GM08714 (cell line): ENCODE data around the gene LRRC31.
A peak's percentile ranks its signal among the peaks of the same experiment; 100 is the strongest.

Source experiments
- H3K4me3 ChIP-seq: fragments of 200-500 bp; sonication (Bioruptor generic); 2 replicates; pipeline ENCODE4 v1.5.1; 2014; ENCODE audit warnings: mild to moderate bottlenecking, low read length, inconsistent platforms
- ZNF274 ChIP-seq: IDR thresholded peaks from 2 replicates; pipeline ENCODE4 v1.6.1; 2012; ENCODE audit warnings: mild to moderate bottlenecking, low read depth, low read length

The LRRC31 gene

DNA sequence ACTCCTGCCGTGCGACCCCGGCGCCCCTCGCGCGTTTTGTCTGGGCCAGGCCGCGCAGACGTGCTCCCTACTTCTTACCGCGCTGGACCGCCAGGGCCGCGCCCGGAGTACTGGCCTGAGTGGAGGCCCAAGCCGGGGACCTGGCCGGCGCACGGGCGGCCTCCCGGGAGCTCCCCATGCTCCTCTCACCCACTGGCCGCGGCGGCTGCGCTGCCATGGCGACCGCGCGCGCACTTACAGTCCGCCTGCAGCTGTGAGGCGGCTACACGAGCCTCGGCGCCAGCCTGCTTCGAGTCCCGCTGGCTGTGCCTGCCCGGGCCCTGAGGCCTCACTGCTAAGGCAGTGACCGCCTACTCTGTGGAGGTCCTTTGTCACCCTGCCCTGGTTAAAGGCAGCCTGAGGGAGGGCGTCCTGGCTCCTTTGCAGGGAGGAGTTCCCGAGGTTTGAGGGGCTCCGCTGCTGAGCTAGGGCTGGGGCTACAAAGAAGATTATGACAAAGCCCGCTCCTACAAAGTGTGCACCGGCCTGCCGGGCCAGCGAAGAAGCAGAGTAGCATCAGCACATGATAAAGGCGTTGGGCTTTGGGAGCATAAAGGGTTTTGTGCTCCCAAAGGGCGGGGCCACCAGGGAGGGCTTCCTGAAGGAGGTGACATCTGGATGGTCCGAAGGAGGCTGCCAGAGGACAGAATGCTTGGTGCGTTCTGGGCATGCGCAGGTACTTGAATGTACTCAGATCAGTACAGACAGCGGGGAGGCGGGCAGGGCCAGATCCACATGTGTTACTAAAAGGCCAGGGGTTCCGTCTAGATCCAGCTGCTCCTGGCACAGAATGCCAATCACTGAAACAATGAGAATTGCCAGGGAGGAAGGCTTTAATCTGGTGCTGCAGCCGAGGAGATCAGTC is 57.2 kb downstream of the LRRC31 start, which contains the start of the genes LRRC34 and LRRIQ4:
LRRC34 (minus strand) TSS at position 573 of the 904 bp plus-strand sequence; CDS start at position 217, 356 bp downstream.
LRRIQ4 (plus strand) TSS at position 539 of the 904 bp plus-strand sequence. CDS start 9,052 bp downstream, outside the sequence.
- TF ChIP-seq ZNF274, result no peak
- H3K4me3 ChIP-seq, result peak within 1 kb of the TSS; percentile 52; the same call in 1 of the 2 replicates

DNA sequence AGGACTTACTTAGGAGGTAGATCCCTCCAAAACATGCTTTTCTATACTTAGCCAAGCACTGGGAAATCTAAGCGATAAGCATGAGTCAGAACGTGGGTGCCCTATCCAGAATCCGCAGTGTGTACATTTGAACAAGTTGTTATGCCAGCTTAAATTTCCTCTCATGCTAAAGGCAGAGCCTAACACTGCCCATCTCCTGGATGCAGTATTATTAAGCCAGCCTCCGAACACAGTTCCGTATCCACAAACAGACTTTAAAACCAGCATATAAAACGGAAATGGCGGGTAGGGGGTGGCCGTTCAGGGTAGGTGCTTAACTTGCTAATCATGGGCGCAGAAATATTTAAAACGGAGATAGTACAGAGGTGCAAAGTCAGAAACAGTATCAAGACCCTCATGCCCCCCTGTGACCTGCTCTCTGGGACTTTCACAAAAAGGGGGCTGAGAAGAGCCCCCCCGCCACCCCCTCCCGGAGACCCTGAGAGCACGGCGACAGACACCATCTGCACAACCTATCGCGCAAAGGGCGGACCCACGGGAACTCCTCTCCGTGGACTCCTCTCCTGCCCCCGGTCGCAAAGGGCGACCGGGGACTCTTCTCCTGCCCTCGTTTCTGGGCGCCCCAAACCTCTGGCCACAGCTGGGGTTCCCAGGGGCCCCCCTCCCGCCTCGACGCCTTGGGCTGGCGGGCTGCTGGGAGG is 58.0 kb downstream of the LRRC31 start:
- peak overlapping the region; percentile 52; the same call in 1 of the 2 replicates for H3K4me3 ChIP-seq
- TF ChIP-seq ZNF274, result no peak

DNA sequence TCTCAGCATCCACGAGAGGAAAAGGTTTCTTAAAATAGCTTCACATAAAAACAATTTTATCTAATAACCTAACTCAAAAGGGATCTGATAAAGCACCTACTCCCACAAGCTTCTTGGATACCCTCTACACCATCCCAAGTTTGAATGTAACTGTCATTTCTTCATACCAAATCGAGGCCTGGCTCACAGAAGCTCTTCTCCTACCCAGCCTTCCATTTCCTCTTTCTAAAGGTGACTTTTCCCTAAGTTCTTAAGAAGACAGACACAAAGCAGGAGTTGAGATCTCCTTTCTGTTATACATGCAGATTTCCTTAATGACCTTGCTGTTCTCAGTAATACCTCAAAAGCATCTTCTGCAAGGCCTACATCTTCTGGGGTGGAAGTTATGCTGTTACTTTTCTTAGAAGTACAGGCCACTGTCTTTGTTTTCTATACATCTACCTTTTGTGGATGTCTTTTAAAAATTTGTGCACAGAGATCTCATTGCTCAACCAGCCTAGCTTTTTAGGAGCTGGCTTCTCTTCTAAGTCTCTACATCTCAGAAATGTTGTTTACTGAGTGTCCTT is 60.4 kb downstream of the LRRC31 start:
- H3K4me3 ChIP-seq, result no peak overlapping the region
- no peak for TF ChIP-seq ZNF274

DNA sequence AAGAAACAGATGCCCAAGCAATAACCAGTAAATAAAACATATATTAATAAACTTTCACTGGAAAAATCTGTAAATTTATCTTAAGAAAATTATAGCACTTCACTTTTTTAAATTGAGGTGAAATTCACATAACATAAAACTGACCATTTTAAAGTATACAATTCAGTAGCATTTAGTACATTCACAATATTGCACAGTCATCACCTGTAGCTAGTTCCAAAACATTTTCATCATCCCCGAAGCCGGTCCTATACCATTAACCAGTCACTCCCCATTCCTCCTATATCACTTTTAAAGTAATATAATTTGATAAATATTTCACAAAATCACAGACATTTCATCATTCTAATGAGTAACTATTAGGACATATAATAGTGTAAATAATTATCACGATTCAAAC is 65.1 kb downstream of the LRRC31 start:
- no peak overlapping the region for H3K4me3 ChIP-seq
- TF ChIP-seq ZNF274, result no peak

DNA sequence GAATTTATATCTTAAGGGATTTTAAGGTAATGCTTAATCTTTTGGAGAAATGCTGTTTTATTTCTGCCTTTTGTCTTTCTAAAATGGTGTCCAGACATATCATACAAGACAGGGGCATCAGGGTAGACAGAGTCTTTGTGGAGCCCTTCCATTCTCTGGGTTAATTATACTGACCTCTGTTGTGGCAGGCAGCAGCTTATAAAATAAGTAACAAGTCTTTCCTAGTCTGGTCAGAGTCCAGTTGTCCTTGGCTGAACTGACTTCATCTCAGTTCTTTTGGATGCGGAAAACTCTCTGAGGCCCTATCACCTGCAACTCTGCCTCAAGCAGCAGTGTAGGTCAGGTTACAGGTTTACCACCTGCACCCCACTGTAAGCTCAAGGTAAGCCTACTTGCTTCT is 77.4 kb downstream of the LRRC31 start:
- TF ChIP-seq ZNF274, result no peak
- no peak overlapping the region for H3K4me3 ChIP-seq

DNA sequence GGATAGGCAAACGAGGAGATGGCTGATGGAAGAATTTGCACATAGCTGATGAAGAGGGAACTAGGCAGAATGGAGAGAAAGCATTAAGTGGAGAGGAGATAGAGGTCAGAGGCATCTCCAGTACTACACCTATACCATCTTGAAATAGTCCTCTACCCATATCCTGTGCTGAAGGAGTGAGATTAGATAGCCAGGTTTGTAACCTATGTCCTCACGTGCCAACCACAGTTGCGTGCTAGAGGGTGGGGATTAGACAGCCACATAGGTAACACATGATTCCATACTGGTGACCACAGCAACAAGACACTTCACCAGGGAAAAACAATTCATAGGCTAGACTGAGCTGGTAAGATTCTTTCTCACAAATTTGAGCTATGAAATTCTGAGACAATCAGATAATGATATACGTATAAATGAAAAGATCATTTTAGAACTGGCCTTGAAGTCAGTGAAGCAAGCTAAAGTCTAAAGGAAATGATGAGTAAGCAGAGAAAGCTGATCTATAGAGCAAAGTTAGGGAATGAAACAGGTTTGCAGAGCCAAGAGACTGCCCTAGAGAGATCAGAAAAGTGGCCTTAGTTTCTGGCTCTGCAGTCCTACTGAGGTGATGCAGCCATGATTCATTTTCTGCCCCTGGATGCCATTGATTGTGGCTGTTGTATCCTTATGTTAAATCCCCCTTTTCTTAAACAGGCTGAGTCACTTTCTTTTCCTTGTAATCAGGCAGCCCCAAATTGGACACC is 78.9 kb downstream of the LRRC31 start:
- TF ChIP-seq ZNF274, result no peak
- H3K4me3 ChIP-seq, result no peak overlapping the region

DNA sequence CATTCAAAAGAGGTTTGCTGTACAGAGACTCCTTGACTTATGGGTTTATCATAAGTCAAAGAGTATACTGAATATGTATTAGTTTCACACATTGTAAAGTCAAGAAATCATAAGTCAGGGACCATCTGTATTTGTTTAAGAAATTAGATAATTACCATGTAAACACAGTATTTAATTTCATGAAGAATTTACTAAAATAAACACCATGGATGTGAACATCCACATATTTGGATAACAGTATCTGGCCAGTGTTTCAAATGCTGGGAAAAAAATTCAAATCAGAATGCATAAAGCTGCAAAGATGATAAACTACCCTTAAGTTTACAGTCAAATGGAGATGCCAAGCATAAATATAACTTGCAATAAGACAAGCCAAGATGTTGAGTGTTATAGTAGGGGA is 79.5 kb downstream of the LRRC31 start:
- no peak for TF ChIP-seq ZNF274
- H3K4me3 ChIP-seq, result no peak overlapping the region
